HG02840 (cell line): Measurements from ENCODE around the gene SRMS.
"Not testable (repeated sequence)": the region's sequence is repeated elsewhere in the genome, so short reads cannot be mapped to it uniquely, and the experiment has no call there.

ENCODE experiments used
- ATAC-seq: cut with Tn5 transposase; IDR thresholded peaks from one replicate; pipeline ENCODE4 v1.9.1; 2021; ENCODE audit warnings: mild to moderate bottlenecking, moderate library complexity, moderate number of reproducible peaks; ENCODE audit not compliant: unreplicated experiment, low FRiP score

Gene SRMS

DNA sequence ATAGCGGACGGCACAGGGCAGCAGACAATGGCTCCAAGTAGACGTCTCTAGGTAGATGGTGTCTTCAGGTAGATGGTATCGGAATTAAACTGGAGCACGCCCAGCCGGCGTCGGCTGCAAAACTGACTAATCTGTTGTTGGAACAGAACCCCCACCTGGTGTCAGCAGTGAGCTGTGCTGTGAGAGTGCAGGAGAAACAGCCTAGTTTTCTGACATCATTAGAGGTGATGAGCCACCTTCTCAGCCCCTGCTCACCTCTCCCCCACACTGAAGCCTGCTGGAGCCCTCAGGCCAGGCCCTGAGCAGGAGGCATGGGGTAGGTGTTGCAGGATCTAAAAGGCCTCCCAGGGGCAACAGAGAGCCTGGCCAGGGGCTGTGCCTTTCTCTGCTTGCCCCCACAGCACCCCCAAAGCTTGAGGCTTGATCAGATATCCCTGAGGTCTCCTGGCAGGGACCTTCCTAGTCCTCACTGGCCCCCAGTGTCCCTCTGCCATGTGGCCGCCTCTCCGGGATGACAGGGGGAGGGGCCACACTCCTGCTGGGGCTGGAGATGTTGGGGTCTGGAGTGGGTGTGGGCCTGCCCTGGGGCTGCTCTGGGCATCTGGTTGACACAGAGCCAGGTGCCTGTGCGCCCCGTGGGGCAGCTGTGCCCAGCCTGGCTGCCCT, 33.4 kb upstream of the SRMS start:
- no peak for ATAC-seq

DNA sequence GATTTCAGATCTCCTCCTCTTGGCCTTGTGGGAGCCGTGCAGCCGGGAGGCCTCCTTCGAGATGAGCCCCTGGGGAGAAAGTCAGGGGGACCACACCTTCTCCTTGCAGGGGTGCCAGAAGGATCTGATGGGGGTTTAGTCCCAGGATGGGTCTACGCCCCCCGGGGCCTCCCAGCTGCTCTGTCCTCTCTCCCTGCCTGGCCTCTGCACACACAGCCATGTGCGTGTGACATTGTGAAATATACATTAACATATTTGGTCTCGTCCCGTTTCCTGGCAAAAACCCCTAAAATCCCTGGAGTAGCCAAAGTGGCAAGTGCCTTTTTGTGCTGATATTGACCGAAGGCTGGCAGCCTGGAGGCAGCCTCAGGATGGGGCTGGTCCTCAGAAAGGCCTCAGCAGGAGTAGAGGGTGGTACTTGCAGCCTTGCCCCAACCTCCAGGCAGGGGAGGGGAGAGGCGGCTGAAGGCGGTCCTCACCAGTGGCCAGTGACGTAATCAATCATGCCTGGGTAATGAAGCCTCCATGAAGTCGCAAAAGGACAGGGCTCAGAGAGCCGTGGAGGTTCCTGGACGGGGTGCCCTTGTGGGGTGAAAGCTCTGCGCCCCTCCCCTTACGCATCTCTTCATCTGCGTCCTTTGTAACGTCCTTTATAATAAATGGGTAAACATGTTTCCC, 31.6 kb upstream of the SRMS start:
- ATAC-seq, result no peak

DNA sequence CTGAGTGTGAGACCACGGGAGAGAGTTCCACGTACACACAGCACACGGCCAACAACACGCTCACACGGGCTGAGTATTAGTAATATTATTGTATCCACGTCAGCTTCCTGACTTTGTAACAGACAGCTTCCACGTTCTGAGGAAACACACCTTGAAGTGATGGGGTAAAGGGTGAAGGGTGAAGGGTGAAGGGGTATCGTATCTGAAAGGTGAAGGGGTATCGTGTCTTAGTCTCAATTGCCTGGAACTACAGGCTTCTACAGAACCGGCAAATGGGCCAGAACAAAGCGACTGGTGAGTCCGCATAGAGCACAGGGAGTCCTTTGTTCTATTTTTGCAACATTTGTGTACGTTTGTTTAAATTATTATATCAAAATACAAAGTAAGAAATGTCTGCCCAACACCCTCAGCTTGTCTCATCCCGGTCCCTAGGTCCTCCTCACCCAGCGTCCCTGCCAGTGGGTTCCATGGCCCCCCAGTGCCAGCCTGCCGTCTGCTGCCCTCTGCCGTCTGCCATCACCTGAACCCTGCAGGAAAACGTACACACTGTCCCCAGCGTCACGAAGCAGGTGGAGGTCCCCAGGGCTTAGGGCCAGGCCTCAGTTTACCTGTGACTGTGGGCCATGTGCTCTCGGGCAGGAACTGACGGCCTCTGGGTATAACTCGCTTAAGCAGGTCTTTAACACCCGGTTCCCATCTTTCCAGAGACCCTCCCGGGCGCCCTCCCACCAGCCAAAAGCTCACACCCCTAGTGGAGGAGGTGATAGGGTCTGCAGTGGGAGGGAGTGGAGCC, 30.9 kb upstream of the SRMS start:
- no peak for ATAC-seq

DNA sequence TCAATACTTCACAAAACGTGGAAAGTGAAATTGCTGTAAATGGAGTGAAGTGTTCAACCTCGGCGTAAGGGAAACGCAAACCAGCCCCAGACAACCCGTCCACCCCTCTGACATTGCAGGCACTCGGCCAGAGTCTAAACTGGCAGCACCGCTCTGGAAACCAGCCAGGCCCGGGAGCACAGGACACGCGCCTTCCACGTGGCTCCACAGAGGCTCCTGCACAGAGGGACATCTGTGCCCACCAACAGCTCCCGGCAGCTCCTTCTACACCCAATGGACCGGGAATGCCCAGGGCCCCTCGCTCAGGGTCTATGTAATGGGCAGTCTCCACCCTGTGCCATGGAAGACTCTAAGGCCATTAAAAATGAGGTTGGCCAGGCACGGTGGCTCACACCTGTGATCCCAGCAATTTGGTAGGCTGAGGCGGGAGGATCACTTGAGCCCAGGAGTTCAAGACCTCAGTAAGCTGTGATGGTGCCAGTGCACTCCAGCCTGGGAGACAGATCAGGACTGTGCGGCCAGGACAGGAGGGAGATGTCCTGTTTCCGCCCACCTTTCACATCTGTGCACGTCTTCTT, 29.9 kb upstream of the SRMS start:
- no peak for ATAC-seq

DNA sequence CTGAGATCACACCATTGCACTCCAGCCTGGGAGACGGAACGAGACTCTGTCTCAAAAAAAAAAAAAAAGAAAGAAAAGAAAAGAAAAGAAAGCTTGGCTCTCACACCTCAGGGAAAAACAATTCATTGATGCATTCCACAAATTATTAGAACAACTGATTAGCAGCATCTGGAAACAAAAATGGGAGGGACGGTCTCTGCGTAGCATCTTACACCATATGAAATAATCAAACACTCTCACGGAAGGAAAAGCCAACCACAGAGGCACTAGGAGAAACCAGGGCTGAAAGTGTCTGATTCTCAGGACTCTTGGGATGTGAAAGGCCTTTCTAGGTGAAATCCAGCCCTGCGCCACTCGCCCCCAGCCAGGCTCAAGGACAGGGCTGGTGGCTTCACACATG, 28.8 kb upstream of the SRMS start:
- no peak for ATAC-seq

DNA sequence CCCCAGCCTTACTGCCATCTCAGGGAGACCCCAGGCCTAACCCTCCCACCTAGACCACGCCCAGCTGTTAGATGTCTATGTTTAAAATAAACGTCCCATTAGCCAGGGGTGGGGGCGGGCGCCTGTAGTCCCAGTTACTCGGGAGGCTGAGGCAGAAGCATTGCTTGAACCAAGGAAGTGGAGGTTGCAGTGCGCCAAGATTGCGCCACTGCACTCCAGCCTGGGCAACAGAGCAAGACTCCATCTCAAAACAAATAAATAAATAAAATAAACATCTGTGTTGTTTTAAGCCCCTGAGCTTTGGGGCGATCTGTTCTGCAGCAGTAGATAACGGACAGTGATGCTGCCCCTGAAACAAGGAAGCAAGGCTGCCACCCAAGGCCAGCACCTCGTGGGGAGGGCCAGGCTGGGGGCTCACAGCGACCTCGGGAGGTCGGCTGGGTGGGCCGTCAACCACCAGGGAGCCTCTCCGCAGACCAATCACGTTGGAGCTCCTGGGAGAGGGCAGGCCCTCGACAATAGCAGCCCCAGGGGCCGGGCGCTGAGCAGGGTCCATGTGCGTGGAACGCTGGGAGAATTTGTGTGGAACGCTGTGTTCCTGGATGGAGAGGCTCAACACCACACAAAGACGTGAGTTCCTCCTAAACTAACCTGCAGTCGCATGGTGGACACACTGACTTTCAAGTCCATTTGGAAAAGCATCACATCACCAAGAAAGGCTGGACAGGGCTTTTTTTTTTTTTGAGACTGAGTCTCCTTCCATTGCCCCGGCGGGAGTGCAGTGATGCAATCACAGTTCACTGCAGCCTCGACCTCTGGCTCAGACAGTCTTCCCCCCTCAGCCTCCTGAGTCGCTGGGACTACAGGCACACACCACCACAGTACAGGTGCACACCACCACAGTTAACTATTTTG, 27.5 kb upstream of the SRMS start:
- no peak for ATAC-seq

DNA sequence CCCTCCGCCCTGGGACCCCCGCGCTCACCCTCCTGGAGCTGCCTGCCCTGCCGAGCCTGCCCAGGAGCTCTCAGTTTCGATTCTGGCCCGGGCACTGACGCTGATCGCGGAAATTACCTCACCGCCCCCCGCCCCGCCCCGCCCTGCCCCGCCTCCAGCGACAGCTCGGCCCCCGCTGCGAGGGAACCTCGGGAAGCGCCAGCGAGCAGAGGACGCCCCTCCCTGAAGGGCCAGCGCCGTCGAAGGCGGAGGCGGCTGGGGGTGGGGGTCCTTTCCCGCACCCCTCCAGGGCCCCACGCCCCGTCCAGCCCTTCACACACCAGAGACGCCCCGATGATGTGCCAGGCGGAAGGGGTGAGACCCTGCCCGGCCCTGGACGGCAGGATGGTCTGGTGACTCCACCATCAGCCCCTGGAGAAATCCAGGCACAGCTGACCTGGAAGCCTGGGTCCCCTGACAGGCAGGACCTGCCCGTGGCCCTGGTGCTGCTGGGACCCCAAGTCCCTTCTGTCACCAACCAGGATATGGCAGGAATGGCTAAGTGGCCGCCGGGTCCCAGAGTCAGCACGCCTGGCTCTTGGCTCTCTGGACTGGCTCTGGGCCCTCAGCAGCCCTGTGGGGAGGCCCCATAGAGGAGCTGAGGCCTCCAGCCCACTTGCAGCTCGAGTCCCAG, 26.7 kb upstream of the SRMS start, which contains the start of gene HELZ2:
Gene HELZ2 (minus strand): TSS at position 84 of the 673 bp plus-strand sequence. CDS start 1,854 bp downstream, outside the sequence.
- no peak for ATAC-seq

DNA sequence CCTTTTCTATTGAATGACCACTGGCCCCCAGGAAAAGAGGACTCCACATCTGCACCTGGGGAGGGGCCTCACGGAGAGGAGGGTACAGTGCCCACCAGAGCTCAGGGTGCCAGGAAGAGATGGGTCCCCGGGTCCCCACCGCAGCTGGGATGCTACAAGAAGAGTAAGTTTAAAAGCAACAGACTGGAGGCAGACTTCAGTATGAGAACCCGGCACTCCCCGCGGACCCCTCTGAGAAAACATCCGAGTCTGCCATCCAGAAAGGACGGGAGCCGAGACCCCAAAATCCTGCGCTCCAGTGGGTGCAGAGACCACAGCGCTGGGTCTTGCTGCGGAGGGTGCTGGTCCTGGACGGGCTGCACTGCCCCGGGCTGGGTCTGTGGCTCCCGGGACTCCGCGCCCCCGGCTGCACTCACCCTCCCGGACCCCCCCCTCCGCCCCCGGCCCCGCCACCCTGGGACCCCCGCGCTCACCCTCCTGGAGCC, 26.1 kb upstream of the SRMS start:
- no peak for ATAC-seq

DNA sequence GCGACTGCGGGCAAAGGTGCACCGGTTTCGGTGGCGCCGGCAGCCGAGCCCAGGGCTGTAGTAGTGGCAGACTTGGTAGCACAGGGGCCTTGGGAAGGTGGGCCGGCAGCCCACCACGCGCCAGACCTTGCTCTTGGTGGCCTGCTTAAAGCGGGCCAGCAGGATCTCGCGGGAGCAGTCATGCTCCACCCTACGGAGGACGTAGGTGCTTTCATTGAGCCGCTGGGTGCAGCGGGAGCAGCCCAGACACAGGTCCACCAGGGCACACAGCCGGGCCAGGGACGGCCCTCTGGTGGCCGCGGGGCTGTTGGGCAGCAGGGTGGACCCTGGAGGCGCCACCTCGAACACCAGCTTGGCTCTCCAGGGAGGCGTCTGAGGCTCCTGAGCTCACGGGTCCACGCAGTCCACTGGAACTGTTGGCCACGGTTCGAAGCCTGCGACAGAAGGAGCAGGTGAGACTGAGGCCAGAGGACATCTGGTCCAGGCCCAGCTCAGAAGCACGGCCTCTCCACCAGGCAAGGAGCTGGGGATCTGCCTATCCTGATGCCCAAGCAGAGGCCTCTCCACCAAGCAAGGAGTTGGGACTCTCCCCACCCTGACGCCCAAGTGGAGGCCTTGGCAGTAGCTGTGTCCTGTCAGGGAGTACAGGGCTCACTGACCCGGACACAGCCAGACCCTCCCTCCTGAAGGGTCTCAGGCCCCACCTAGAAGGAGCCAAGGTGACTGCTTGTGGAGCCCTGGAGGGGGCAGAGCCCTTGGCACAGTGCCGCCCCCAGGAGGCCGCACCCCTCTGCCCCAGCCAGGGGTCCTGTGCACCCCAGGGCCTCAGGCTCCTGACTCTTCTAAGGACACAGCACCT, 25.5 kb upstream of the SRMS start:
- no peak for ATAC-seq

DNA sequence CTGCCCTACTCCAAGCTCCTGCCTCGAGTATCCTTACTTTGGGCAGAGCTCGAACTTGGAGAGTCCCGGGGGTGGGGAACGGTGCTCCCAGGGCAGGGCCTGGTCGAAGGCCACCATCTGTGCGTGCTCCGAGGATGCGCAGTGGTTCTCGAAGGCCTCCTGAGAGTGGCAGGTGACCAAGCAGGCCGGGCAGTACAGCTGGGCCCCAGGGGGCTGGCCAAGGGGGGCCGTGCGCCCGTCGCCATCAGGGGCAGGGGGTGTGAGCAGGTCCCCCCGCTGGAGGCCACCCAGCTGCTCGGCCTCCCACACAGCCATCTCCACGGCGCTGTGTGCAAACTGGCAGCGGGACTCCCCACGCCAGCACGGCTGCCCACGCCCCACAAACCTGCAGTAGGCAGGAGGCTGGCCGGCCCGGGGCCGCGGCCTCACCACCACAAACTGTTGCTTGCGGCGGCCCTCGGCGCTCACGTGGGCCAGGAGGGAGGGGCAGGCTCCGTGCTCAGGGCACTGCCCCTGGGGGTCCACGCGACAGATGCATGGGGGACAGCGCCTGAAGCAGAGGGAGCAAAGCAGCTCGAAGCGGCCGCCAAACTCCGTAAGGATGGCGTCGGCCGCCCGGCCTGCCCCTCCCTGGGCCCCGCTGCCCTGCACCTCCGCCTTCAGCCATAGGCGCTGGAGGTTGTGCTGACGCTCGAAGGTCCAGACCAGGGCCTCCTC, 24.7 kb upstream of the SRMS start:
- ATAC-seq, result no peak

DNA sequence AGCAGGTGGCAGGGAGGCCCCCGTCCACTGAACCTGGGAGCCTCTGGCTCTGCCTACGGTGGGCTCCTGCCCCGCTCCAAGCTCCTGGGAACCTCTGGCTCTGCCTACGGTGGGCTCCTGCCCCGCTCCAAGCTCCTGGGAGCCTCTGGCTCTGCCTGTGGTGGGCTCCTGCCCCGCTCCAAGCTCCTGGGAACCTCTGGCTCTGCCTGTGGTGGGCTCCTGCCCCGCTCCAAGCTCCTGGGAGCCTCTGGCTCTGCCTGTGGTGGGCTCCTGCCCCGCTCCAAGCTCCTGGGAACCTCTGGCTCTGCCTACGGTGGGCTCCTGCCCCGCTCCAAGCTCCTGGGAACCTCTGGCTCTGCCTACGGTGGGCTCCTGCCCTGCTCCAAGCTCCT, 23.5 kb upstream of the SRMS start:
- not testable (repeated sequence) for ATAC-seq

DNA sequence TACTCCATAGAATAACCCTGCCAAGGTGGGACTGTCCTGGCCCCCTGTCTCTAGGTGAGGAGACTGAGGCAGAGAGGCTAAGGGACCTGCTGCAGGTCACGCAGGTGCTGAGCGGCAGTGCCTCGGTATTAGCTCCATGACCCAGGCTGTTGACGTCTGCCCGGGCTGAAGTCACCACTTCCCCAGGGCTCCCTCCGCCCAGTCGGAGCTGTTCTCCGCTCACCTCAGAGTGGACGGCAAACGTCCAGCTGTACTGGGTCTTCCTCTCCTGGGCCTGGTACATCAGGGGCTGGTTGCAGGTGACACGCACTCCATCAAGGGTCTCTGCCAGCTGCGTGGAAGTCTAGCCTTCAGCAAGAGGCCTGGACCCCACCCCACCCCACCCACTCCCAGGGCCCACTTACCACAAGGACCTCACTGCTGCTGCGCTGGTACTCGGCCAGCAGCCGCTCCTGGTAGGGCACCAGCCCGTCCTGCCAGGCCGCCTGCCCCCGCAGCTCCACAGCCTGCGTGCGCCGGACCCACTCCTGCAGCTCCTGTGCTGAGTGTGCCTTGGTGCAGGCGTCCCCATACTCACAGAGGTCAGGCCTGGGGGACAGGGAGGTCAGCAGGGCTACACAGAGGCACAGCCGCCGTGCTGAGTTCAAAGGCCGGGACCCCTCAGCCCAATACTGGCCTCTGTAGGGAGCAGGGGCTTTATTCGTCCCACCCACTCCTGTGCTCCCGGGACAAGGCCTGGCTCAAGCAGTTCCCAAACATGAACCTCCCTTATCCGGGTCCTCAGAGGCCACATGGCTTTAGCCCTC, 22.9 kb upstream of the SRMS start:
- no peak for ATAC-seq

DNA sequence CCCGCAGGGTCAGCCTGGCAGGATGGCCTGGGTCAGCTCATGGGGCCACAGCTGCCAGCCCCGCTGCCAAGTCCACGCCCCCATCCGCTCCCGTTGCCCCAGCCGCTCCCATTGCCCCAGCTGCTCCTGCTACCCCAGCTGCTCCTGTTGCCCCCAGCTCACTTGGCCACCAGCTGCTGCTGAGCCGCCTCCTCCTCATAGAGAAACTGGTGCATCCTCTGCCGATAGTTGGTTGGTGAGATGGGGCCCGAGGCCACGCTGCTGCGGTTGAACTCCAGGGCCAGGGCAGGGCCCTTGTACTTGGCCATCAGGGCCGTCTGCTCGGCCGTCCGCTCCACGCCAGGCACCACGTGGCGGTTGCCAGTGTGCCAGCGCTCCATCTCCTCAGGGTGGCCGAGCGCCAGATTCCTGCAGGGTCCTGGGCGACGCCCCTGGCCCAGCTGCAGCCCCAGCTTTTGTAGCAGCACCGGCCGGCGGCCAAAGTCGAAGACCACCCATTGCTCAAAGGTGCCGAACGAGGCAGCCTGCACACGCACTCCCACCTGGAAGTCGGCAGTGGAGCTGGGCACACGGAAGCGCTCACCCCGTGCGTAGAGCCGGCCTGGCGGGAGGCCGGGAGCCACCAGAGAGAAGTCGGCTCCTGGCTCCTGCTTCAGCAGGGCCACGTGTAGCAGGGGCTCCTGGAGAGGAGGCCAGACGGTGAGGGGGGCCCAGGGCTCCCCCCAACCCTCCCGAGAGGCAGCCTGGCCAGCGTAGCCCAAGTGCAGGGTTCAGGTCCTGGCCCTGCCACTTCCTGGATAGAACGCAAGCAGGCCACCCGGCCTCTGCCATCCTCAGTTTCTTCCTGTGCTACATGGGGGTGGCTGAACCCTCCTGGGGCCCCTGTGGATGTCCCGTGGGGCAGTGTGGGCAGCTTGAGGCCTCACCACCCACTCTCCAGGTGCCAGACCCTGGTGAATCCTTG, 21.7 kb upstream of the SRMS start:
- no peak for ATAC-seq

DNA sequence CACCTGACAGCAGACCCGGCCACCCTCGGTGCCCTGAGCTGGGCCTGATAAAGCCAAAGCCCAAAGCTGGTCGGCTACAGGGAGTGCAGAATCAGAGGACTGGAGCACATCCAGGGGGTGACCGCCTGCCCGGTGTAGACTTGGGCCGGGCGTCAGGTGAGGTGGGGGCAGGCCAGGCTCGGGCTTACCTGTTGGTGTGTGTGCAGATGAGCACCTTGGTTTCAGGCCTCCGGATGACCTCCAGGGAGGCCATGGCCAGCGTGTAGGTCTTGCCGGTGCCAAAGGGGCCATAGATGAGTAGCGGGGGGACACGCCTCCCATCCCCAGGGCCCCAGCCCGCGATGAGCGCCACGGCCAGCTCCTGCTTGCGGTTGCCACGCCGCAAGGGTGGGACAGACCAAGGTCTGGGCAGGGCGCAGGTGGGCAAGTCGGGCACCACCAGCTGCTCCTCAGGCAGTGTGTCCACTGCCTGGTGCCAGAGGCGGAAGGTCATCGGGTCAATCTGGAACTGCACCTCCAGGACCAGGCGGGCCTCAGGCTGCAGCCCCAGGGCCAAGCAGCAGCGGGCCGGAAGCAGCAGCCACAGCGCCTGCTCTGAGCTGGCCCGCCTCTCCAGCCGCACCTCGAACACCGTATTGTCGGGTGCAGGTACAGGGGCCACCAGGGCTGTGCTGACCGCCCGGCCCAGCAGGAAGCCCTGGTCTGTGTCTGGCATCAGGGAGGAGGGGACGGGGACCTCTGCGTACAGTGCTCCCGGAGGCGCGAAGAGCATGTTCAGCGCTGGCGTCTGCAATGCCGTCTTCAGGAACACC, 20.8 kb upstream of the SRMS start:
- no peak for ATAC-seq
